KMS-11 (cell line): ENCODE measurements around the gene MCC.

Experiments
- H2AFZ ChIP-seq: fragments of 200-600 bp; sonication (generic); 2 replicates; pipeline ENCODE4 v1.6.1; 2016; ENCODE audit warnings: antibody characterized with exemption, mixed run types, low read depth
- H3K27ac ChIP-seq: fragments of 200-600 bp; sonication (generic); 2 replicates; pipeline ENCODE4 v1.6.1; 2016; ENCODE audit warnings: mild to moderate bottlenecking, mixed run types
- H3K27me3 ChIP-seq: fragments of 200-600 bp; sonication (generic); 2 replicates; pipeline ENCODE4 v1.6.1; 2017; ENCODE audit warnings: mild to moderate bottlenecking, low read depth, mixed run types, moderate library complexity; ENCODE audit not compliant: insufficient read depth
- H3K36me3 ChIP-seq: fragments of 200-600 bp; sonication (generic); 2 replicates; pipeline ENCODE4 v1.6.1; 2017; ENCODE audit warnings: mild to moderate bottlenecking, mixed run types; ENCODE audit not compliant: insufficient read depth
- H3K4me1 ChIP-seq: fragments of 200-600 bp; sonication (generic); 2 replicates; pipeline ENCODE4 v1.6.1; 2016; ENCODE audit warnings: mild to moderate bottlenecking, low read depth, mixed run types; ENCODE audit not compliant: poor library complexity, severe bottlenecking
- H3K4me2 ChIP-seq: fragments of 200-600 bp; sonication (generic); 2 replicates; pipeline ENCODE4 v1.7.0; 2016; ENCODE audit warnings: mild to moderate bottlenecking, mixed run types
- H3K4me3 ChIP-seq: fragments of 200-600 bp; sonication (generic); IDR thresholded peaks from 2 replicates; pipeline ENCODE4 v1.6.1; 2017; ENCODE audit warnings: low read depth, low read length, mixed read lengths; ENCODE audit not compliant: insufficient read depth
- H3K79me2 ChIP-seq: fragments of 200-600 bp; sonication (generic); 2 replicates; pipeline ENCODE4 v1.6.1; 2016; ENCODE audit warnings: low read depth, mixed run types; ENCODE audit not compliant: insufficient read depth
- H3K9ac ChIP-seq: fragments of 200-600 bp; sonication (generic); 2 replicates; pipeline ENCODE4 v1.6.1; 2016; ENCODE audit warnings: mild to moderate bottlenecking, mixed run types
- H4K20me1 ChIP-seq: fragments of 200-600 bp; sonication (generic); 2 replicates; pipeline ENCODE4 v1.6.1; 2016; ENCODE audit warnings: mild to moderate bottlenecking, mixed run types; ENCODE audit not compliant: insufficient read depth
- CTCF ChIP-seq: fragments of 200-600 bp; sonication (generic); conservative IDR thresholded peaks from 2 replicates; pipeline ENCODE4 v1.6.1; 2017; ENCODE audit warnings: low read depth, mild to moderate bottlenecking, antibody characterized with exemption, low read length, moderate library complexity, mixed read lengths

Gene MCC

GRCh38 chr5:113119246-113119924, 368.9 kb downstream of the MCC start:
- no peak for TF ChIP-seq CTCF

DNA sequence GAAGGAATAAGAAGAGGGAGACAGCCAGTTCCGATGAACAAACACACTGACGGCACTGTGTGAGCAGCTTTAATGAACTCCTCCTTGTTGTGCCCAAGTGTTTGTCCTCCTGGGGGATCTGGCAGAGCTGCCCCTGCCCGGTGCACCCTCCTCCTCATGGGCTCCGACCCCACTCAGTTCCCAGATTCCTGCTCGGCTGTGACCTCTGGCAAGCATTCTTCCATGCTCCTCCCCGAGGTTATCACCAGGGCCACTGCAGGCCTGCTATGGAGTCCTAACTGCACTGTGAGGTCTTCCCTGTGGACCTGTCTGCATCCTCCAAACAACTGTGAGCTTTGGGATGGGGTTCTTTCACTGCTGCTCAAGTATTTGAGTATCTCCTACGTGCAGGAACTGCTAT, 369.5 kb downstream of the MCC start:
- no peaks in the 10 kb centered on the region for H3K27me3 ChIP-seq
- no peaks in the 10 kb centered on the region for H4K20me1 ChIP-seq
- H3K4me2 ChIP-seq, result no peak overlapping the region
- no peaks in the 10 kb centered on the region; the same call in 1 of the 2 replicates for H3K36me3 ChIP-seq
- TF ChIP-seq CTCF, result no peak
- no peak overlapping the region for H3K4me3 ChIP-seq
- no peaks in the 10 kb centered on the region for H3K4me1 ChIP-seq
- no peak overlapping the region for H2AFZ ChIP-seq
- no peak overlapping the region for H3K27ac ChIP-seq
- no peaks in the 10 kb centered on the region for H3K79me2 ChIP-seq
- H3K9ac ChIP-seq, result no peak overlapping the region

More at GRCh38 chr5:113119246-113119924, 368.9 kb downstream of the MCC start:
- H3K27me3 ChIP-seq, result no peaks in the 10 kb centered on the region
- no peaks in the 10 kb centered on the region for H4K20me1 ChIP-seq
- no peak overlapping the region for H3K9ac ChIP-seq
- no peaks in the 10 kb centered on the region for H3K36me3 ChIP-seq
- no peak overlapping the region for H2AFZ ChIP-seq
- no peak overlapping the region for H3K27ac ChIP-seq
- no peak overlapping the region for H3K4me2 ChIP-seq
- no peak overlapping the region for H3K4me3 ChIP-seq
- H3K79me2 ChIP-seq, result no peaks in the 10 kb centered on the region
- no peaks in the 10 kb centered on the region for H3K4me1 ChIP-seq

- Histone ChIP-seq H3K79me2 (no peaks in the 10 kb centered on the region), H2AFZ (no peak overlapping the region), H3K4me2 (no peak overlapping the region), H3K4me1 (no peaks in the 10 kb centered on the region), H3K27ac (no peak overlapping the region), H3K4me3 (no peak overlapping the region), H3K27me3 (no peaks in the 10 kb centered on the region), H3K9ac (no peak overlapping the region), H4K20me1 (no peaks in the 10 kb centered on the region), H3K36me3 (no peaks in the 10 kb centered on the region; the same call in 1 of the 2 replicates)
- TF ChIP-seq CTCF, result no peak
Measured at GRCh38 chr5:113118298-113118697, 370.0 kb downstream of the MCC start.

GRCh38 chr5:113117543-113118115, 370.6 kb downstream of the MCC start:
- Histone ChIP-seq H2AFZ (no peak overlapping the region), H3K4me2 (no peak overlapping the region), H3K27ac (no peak overlapping the region), H3K27me3 (no peaks in the 10 kb centered on the region), H3K9ac (no peak overlapping the region), H4K20me1 (no peaks in the 10 kb centered on the region), H3K4me1 (no peaks in the 10 kb centered on the region), H3K79me2 (no peaks in the 10 kb centered on the region), H3K36me3 (no peaks in the 10 kb centered on the region; the same call in 1 of the 2 replicates), H3K4me3 (no peak overlapping the region)
- TF ChIP-seq CTCF, result no peak
